Measurements from ENCODE around the gene FOCAD.

GRCh38 chr9:20815923-20816703 is 132.1 kb downstream of the FOCAD start:
- no peak for TF ChIP-seq POLR2AphosphoS5 (IDR thresholded peaks at IDR 0.05; ENCODE audit: low read depth, low read length)
- TF ChIP-seq TAF1 (IDR thresholded peaks at IDR 0.05; ENCODE audit: low read depth, low read length): no peak
- TF ChIP-seq PAX5 (IDR thresholded peaks at IDR 0.05; ENCODE audit: insufficient read depth, low read length, severe bottlenecking): no peak
- TF ChIP-seq POLR2A (IDR thresholded peaks at IDR 0.05; ENCODE audit: low read depth, low read length): no peak
- no peak for TF ChIP-seq SPI1 (IDR thresholded peaks at IDR 0.05; ENCODE audit: low read depth, low read length)

Measured in GM12891 (cell line).